ENCODE data around the gene GRM5.
"Not testable (repeated sequence)": the region's sequence is repeated elsewhere in the genome, so short reads cannot be mapped to it uniquely, and the experiment has no call there.

GRM5 gene

GRCh38 chr11:88538098-88538497, 527.7 kb downstream of the GRM5 start:
- DNase-seq (ENCODE audit: low spot score), result no peak

DNA sequence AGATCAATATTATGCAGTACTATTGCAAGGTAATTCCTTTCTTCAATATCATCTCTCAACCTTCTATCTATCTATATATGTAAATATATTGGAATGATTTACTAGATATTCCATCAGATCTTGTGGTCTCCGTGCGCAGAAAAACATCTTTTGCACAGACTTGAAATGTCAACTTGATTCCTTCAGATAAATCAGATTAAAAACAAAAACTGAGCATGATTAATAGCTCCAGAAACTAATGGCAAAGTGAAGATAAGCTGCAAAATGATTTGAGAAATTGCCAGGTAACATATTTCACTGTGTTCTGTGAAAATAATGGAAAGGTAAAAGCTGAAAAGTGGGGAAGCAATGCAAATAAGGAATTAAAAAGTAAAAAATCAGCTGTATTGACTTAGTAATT, 528.2 kb downstream of the GRM5 start:
- no peak for DNase-seq (ENCODE audit: low spot score)

- DNase-seq (ENCODE audit: low spot score), result no peak
These were observed 529.0 kb downstream of the GRM5 start for GRCh38 chr11:88536616-88537265.

DNA sequence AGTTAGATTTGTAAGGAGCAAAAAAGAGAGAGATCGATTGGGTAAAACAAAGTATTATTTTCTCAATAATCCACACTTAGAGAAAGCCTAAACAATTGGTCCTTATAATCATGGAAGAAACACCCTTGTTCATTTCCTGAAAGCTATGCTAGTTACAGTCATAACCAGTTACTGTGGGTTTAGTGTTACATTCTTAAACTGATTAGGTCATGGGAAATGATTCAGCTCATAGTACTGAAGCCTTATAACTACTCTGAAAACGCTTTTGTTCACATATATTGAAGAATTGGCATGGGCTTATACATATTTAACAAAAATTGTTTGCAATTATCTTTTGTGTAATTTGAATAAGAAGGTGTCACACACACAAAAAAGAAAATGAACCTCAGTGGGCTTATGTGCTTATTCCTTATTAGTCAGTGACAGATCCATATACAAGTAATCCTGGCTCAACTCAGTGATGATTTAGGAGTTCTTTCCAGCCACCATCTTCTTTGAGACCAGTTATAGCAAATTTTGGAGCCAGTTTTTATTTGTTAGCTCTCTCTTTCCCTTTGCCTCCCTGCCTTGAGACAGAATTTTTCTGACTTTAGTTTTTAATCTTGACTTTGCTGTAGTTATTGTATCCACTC, 529.8 kb downstream of the GRM5 start:
- peak; percentile 90 for DNase-seq (ENCODE audit: low spot score)

- peak; percentile 4 for DNase-seq (ENCODE audit: low spot score)
These were observed 530.5 kb downstream of the GRM5 start for GRCh38 chr11:88535266-88535665.

DNA sequence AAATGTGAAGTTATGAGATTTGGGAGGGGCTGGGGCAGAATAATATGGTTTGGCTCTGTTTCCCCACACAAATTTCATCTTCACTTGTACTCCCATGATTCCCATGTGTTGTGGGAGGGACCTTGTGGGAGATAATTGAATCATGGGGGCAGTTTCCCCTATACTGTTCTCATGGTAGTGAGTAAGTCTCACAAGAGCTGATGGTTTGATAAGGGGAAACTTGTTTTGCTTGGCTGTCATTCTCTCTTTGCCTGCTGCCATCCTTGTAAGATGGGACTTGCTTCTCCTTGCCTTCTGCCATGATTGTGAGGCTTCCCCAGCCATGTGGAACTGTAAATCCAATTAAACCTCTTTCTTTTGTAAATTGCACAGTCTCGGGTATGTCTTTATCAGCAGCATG, 531.1 kb downstream of the GRM5 start:
- DNase-seq (ENCODE audit: low spot score), result not testable (repeated sequence)

DNA sequence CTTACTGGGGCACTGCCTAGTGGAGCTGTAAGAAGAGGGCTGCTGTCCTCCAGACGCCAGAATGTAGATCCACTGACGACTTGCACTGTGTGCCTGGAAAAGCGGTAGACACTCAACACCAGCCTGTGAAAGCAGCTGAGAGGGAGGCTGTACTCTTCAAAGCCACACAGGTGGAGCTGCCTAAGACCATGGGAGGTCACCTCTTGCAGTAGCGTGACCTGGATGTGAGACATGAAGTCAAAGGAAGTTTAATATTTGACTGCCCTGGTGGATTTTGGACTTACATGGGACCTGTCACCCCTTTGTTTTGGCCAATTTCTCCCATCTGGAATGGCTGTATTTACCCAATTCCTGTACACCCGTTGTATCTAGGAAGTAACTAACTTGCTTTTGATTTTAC, 531.6 kb downstream of the GRM5 start:
- no peak for DNase-seq (ENCODE audit: low spot score)

DNA sequence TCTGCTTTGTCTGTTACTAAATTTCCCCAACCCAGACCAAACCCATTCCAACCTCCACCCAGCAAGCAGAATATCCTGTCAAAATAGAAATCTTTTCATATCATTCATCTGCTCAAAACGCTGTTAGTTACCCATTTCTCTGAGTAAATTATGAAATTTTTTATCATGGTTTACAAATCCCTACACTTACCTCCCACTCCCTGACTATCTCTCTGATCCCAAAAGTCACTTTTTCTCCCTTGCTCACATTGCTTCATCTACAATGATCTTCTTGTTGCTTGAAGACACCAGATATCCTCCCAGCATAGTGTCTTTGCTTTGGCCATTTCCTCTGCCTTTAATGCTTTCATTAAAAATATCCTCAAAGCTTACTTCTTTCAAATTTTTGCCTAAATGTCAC, 532.8 kb downstream of the GRM5 start:
- DNase-seq (ENCODE audit: low spot score), result no peak

GRCh38 chr11:88531831-88532230, 534.0 kb downstream of the GRM5 start:
- DNase-seq (ENCODE audit: low spot score), result no peak

- DNase-seq (ENCODE audit: low spot score), result no peak
These were observed 536.4 kb downstream of the GRM5 start for GRCh38 chr11:88529426-88529825.

- no peak for DNase-seq (ENCODE audit: low spot score)
These were observed 542.3 kb downstream of the GRM5 start for GRCh38 chr11:88523386-88524071.

DNA sequence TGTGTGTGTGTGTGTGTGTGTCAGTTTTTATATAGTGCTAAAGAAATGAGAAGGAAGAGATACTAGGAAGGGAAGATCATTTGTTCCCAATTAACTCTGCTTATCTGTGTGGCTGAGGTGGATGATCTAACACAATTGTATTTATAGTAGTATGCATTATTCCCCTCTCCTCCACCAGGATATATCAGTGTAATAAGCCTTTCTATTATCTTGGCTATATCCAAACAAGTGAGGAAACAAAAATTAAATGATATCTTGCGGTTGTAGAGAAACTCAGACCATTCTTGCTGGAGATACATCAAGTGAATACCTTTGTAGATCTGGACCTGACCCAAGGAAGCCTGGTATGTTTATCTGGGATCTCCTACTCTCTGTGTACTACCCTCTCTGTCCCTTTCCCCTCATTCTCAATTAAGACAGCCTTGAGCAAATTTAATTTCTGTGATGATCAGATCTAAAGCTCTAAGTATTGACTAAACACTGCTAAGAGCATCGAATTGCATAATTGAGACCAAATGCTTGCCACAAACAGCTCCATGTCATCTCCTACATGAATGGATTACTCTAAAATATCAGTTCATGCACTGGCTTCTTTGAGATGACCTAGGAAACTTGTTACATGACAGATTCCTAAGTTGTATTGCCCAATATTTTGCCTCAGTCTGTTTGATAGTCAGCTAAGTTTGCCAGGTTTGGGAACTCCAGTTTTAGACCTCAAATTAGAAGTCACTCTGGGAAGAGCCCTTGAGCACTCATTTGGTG, 543.0 kb downstream of the GRM5 start:
- no peak for DNase-seq (ENCODE audit: low spot score)

DNA sequence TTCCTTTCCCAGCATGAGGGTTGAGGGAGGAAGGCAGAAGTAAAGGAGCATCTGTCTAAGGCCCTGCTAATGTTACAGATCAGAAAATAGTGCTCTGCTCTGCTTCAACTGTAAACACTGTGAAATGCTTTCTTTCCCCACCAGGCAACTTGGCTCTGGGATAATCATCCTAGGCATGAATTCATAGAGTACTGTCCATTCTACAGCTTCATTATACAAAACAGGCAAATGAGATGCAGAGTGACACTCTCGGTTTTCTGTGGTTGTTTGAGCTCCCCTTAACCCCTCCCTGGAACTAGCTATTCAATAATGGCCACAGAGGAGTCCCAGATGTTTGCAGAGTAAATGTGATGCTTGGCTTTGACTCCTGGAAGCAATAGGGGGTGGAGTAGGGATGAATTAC, 544.0 kb downstream of the GRM5 start:
- DNase-seq (ENCODE audit: low spot score), result no peak

GRCh38 chr11:88521399-88521798, 544.4 kb downstream of the GRM5 start:
- no peak for DNase-seq (ENCODE audit: low spot score)

- peak; percentile 3 for DNase-seq (ENCODE audit: low spot score)
These were observed 545.4 kb downstream of the GRM5 start for GRCh38 chr11:88520391-88520790.

DNA sequence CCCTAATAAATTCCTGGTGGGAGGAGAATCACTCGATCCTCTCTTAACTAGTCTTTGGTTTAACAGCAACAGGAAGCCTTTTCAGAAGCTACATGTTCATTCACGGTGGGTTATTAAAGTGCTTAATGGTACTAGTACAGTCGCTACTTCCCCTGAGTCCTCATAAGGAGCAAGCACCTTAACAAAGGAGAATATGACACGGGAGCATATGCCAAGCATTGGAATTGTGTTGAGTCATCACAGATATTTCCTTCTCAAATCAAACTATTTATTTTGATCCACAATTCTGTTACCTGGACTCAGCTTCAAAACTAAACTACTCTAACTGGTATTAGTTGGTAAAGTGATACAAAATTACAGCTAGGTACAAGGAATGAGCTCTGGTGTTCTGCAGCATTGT, 550.8 kb downstream of the GRM5 start:
- peak; percentile 4 for DNase-seq (ENCODE audit: low spot score)

GRCh38 chr11:88511006-88511405, 554.8 kb downstream of the GRM5 start:
- DNase-seq (ENCODE audit: low spot score), result no peak

- DNase-seq (ENCODE audit: low spot score), result peak; percentile 37
These were observed 556.8 kb downstream of the GRM5 start for GRCh38 chr11:88508759-88509581.

- no peak for DNase-seq (ENCODE audit: low spot score)
These were observed 557.4 kb downstream of the GRM5 start for GRCh38 chr11:88508418-88508758.

DNA sequence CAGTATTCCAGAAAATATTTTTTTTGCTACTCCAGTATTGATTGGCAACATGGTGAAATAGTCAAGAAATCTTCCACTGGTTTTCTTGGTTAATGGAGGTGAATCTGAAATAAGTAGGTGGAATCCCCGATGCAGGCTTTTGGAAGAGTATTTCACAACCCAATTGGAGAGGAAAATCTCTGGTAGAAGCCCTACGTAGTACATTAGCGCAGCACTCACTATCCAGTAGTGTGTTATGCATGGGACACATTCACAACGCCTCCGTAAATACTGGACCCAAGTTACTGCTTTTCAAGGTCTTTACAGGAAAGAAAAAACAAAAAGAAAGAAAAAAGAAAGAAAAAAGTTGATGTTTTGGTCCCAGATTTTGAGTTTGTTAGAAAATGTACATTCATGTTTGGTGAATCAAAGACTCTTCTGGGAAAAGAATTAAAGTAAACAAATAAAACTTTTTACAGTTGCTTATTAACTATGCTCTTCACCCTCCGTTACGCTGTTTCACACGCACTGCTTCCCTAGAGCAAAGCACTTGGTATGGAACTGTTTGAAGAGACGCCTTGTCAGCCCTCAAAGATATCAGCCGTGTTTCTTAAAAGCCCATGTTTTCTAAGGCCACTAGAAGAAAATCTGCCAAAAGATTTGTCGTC, 557.9 kb downstream of the GRM5 start:
- peak; percentile 31 for DNase-seq (ENCODE audit: low spot score)

GRCh38 chr11:88501541-88501940, 564.2 kb downstream of the GRM5 start:
- DNase-seq (ENCODE audit: low spot score), result no peak

Data from kidney tubule cell (primary cell).